HepG2 (cell line): ENCODE data around the gene ZDHHC13. TPM values are rescaled to one million over a fixed set of nuclear protein-coding genes. Genes with fewer than 3 reads are reported as not detected.

Source experiments
- ARID2 ChIP-seq: sonication (generic); formaldehyde crosslinking; IDR thresholded peaks from 2 replicates; pipeline ENCODE4 v1.8.1; 2022; ENCODE audit warnings: mild to moderate bottlenecking, missing genetic modification reagents, borderline replicate concordance
- DR1 ChIP-seq: sonication (generic); formaldehyde crosslinking; IDR thresholded peaks from 2 replicates; pipeline ENCODE4 v1.8.0; 2021; ENCODE audit warnings: mild to moderate bottlenecking, missing genetic modification reagents, inconsistent platforms
- ESRRA ChIP-seq: sonication (generic); formaldehyde crosslinking; IDR thresholded peaks from 2 replicates; pipeline ENCODE4 v1.5.1; 2020; ENCODE audit warnings: mild to moderate bottlenecking, low read depth, missing genetic modification reagents
- FOXA3 ChIP-seq: IDR thresholded peaks from 2 replicates; pipeline ENCODE4 v1.6.1; 2016; ENCODE audit warnings: missing genetic modification reagents, missing compliant biosample characterization
- FOXM1 ChIP-seq: sonication (generic); formaldehyde crosslinking; IDR thresholded peaks from 2 replicates; pipeline ENCODE4 v1.5.0; 2020; ENCODE audit warnings: missing genetic modification reagents
- HOXA5 ChIP-seq: sonication (generic); formaldehyde crosslinking; IDR thresholded peaks from 2 replicates; pipeline ENCODE4 v1.4.0; 2020; ENCODE audit warnings: missing genetic modification reagents
- KDM1A ChIP-seq: IDR thresholded peaks from 2 replicates; pipeline ENCODE4 v1.6.1; 2016; ENCODE audit warnings: missing compliant biosample characterization
- ONECUT2 ChIP-seq: sonication (generic); formaldehyde crosslinking; IDR thresholded peaks from 2 replicates; pipeline ENCODE4 v1.4.0; 2020; ENCODE audit warnings: missing genetic modification reagents
- ZFP82 ChIP-seq: sonication (generic); formaldehyde crosslinking; IDR thresholded peaks from 2 replicates; pipeline ENCODE4 v1.5.1; 2020; ENCODE audit warnings: mild to moderate bottlenecking, missing genetic modification reagents, borderline replicate concordance
- ZNF263 ChIP-seq: sonication (generic); formaldehyde crosslinking; IDR thresholded peaks from 2 replicates; pipeline ENCODE4 v1.4.0; 2020; ENCODE audit warnings: missing genetic modification reagents
- ZNF563 ChIP-seq: sonication (generic); formaldehyde crosslinking; IDR thresholded peaks from 2 replicates; pipeline ENCODE4 v1.8.0; 2022; ENCODE audit warnings: mild to moderate bottlenecking, moderate library complexity, missing genetic modification reagents
- ZNF652 ChIP-seq: IDR thresholded peaks from 2 replicates; pipeline ENCODE4 v1.6.1; 2016; ENCODE audit warnings: low read depth, borderline replicate concordance
- ZNF790 ChIP-seq: sonication (generic); formaldehyde crosslinking; IDR thresholded peaks from 2 replicates; pipeline ENCODE4 v1.8.0; 2022; ENCODE audit warnings: missing genetic modification reagents, mild to moderate bottlenecking, borderline replicate concordance
- polyA plus RNA-seq, 8 experiments: library from polyadenylated mRNA; depleted of rRNA in 3 of 8; stranded (reverse) in 7 of 8; unstranded in 1 of 8; fragments of >200 nt; fragmentation: Illumina TruSeq in 4 of 8; extraction: Trizol in 4 of 8; gene quantifications; 2 replicates each; pipeline versions ENCODE4 v1.2.1 to v1.2.3, GENCODE V29; 2011 to 2016; ENCODE audit warnings: low read depth in 4 of 8, missing spikeins in 1 of 8, mixed read lengths in 1 of 8; ENCODE audit not compliant: insufficient read depth in 1 of 8
- total RNA-seq, 5 experiments: library from RNA; depleted of rRNA; stranded (reverse); fragments of >200 nt; fragmentation: Illumina TruSeq; extraction: Trizol; gene quantifications; 2 replicates each; pipeline ENCODE4 v1.2.3, GENCODE V29; 2016; ENCODE audit warnings: low read depth in 1 of 5
- TF ChIP-seq, protein P1 (sequence below), 2 experiments: sonication (generic) in 1 of 2; formaldehyde crosslinking in 1 of 2; IDR thresholded peaks; 2 replicates each; pipeline versions ENCODE4 v1.5.1 to v1.6.1; 2011 to 2020; ENCODE audit warnings: borderline replicate concordance in 1 of 2, low read depth in 1 of 2, low read length in 1 of 2, mild to moderate bottlenecking in 1 of 2, missing genetic modification reagents in 1 of 2, moderate library complexity in 1 of 2
- TF ChIP-seq, protein P2 (sequence below): sonication (generic); formaldehyde crosslinking; IDR thresholded peaks from 2 replicates; pipeline ENCODE4 v1.5.0; 2020; ENCODE audit warnings: mild to moderate bottlenecking, missing genetic modification reagents
- TF ChIP-seq, protein P3 (sequence below): IDR thresholded peaks from 2 replicates; pipeline ENCODE4 v1.6.1; 2016
- TF ChIP-seq, protein P4 (sequence below): sonication (generic); formaldehyde crosslinking; IDR thresholded peaks from 2 replicates; pipeline ENCODE4 v1.4.0; 2020; ENCODE audit warnings: mild to moderate bottlenecking, missing genetic modification reagents
- TF ChIP-seq, protein P5 (sequence below): sonication (generic); formaldehyde crosslinking; conservative IDR thresholded peaks from 2 replicates; pipeline ENCODE4 v1.8.0; 2022; ENCODE audit warnings: mild to moderate bottlenecking, moderate library complexity, missing genetic modification reagents
- TF ChIP-seq, protein P6 (sequence below): sonication (generic); formaldehyde crosslinking; IDR thresholded peaks from 2 replicates; pipeline ENCODE4 v1.4.0; 2020; ENCODE audit warnings: missing genetic modification reagents, borderline replicate concordance

The ZDHHC13 gene
- total and polyA plus RNA-seq, 2 of the 13 experiments (the other 11 are each of a cell fraction or from before 2014, with no cell fraction given), result 10.9 to 11.8 TPM

DNA sequence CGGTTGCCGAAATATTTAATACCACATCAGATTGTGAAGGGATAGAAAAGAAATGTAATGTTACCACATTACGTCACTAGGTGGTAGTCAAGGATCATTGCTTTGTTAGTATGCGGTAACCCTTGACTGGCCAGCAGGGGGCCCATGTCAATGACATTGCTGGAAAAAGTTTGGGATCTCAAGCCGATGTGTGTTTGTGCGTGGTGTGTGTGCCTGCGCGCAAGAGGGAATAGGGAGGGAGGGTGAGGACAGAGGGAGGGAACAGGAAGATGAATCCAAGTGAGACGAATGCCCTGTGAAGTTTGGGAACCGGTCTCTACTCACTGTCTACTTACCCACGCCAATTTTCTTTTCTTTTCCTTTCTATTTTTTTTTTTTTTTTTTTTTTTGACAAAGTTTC, 45.7 kb upstream of the ZDHHC13 start (continued):
- TF ChIP-seq ZFP82 (no peak), FOXM1 (CRISPR knock-in tag) (no peak), ZNF790 (CRISPR knock-in tag) (no peak), ONECUT2 (no peak), ESRRA (CRISPR knock-in tag) (no peak), KDM1A (CRISPR knock-in tag) (no peak), FOXA3 (CRISPR knock-in tag) (peak; percentile 19; the same call in 1 of the 2 replicates), ARID2 (CRISPR knock-in tag) (0 out of 2 replicates have a peak, but pooled peaks have one; percentile 35), HOXA5 (CRISPR knock-in tag) (0 out of 2 replicates have a peak, but pooled peaks have one; percentile 43), ZNF652 (CRISPR knock-in tag) (peak; percentile 76; the same call in 1 of the 2 replicates), ZNF563 (CRISPR knock-in tag) (no peak), ZNF263 (CRISPR knock-in tag) (no peak), DR1 (CRISPR knock-in tag) (no peak)
- TF ChIP-seq, protein P1, sequence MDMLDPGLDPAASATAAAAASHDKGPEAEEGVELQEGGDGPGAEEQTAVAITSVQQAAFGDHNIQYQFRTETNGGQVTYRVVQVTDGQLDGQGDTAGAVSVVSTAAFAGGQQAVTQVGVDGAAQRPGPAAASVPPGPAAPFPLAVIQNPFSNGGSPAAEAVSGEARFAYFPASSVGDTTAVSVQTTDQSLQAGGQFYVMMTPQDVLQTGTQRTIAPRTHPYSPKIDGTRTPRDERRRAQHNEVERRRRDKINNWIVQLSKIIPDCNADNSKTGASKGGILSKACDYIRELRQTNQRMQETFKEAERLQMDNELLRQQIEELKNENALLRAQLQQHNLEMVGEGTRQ (IDR thresholded peaks at IDR 0.05; ENCODE audit: low read depth, low read length), result no peak
- TF ChIP-seq, protein P1 (CRISPR knock-in tag; IDR thresholded peaks at IDR 0.05; ENCODE audit: borderline replicate concordance), result no peak
- TF ChIP-seq, protein P2, sequence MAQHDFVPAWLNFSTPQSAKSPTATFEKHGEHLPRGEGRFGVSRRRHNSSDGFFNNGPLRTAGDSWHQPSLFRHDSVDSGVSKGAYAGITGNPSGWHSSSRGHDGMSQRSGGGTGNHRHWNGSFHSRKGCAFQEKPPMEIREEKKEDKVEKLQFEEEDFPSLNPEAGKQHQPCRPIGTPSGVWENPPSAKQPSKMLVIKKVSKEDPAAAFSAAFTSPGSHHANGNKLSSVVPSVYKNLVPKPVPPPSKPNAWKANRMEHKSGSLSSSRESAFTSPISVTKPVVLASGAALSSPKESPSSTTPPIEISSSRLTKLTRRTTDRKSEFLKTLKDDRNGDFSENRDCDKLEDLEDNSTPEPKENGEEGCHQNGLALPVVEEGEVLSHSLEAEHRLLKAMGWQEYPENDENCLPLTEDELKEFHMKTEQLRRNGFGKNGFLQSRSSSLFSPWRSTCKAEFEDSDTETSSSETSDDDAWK (CRISPR knock-in tag), result no peak
- TF ChIP-seq, protein P3, sequence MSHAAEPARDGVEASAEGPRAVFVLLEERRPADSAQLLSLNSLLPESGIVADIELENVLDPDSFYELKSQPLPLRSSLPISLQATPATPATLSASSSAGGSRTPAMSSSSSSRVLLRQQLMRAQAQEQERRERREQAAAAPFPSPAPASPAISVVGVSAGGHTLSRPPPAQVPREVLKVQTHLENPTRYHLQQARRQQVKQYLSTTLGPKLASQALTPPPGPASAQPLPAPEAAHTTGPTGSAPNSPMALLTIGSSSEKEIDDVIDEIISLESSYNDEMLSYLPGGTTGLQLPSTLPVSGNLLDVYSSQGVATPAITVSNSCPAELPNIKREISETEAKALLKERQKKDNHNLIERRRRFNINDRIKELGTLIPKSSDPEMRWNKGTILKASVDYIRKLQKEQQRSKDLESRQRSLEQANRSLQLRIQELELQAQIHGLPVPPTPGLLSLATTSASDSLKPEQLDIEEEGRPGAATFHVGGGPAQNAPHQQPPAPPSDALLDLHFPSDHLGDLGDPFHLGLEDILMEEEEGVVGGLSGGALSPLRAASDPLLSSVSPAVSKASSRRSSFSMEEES (CRISPR knock-in tag), result no peak
- TF ChIP-seq, protein P4, sequence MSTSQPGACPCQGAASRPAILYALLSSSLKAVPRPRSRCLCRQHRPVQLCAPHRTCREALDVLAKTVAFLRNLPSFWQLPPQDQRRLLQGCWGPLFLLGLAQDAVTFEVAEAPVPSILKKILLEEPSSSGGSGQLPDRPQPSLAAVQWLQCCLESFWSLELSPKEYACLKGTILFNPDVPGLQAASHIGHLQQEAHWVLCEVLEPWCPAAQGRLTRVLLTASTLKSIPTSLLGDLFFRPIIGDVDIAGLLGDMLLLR (CRISPR knock-in tag), result no peak
- TF ChIP-seq, protein P5, sequence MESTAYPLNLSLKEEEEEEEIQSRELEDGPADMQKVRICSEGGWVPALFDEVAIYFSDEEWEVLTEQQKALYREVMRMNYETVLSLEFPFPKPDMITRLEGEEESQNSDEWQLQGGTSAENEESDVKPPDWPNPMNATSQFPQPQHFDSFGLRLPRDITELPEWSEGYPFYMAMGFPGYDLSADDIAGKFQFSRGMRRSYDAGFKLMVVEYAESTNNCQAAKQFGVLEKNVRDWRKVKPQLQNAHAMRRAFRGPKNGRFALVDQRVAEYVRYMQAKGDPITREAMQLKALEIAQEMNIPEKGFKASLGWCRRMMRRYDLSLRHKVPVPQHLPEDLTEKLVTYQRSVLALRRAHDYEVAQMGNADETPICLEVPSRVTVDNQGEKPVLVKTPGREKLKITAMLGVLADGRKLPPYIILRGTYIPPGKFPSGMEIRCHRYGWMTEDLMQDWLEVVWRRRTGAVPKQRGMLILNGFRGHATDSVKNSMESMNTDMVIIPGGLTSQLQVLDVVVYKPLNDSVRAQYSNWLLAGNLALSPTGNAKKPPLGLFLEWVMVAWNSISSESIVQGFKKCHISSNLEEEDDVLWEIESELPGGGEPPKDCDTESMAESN (CRISPR knock-in tag), result no peak
- TF ChIP-seq, protein P6, sequence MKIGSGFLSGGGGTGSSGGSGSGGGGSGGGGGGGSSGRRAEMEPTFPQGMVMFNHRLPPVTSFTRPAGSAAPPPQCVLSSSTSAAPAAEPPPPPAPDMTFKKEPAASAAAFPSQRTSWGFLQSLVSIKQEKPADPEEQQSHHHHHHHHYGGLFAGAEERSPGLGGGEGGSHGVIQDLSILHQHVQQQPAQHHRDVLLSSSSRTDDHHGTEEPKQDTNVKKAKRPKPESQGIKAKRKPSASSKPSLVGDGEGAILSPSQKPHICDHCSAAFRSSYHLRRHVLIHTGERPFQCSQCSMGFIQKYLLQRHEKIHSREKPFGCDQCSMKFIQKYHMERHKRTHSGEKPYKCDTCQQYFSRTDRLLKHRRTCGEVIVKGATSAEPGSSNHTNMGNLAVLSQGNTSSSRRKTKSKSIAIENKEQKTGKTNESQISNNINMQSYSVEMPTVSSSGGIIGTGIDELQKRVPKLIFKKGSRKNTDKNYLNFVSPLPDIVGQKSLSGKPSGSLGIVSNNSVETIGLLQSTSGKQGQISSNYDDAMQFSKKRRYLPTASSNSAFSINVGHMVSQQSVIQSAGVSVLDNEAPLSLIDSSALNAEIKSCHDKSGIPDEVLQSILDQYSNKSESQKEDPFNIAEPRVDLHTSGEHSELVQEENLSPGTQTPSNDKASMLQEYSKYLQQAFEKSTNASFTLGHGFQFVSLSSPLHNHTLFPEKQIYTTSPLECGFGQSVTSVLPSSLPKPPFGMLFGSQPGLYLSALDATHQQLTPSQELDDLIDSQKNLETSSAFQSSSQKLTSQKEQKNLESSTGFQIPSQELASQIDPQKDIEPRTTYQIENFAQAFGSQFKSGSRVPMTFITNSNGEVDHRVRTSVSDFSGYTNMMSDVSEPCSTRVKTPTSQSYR (CRISPR knock-in tag), result no peak
